HL-60 (cell line): ENCODE results near the gene LARP4.

ENCODE experiments used
- DNase-seq, 2 experiments: peaks; one replicate each; pipeline ENCODE4 v3.0.0-alpha.2; 2010 to 2020; ENCODE audit warnings: low read depth in 1 of 2, low spot score in 1 of 2
- H3K27ac ChIP-seq: fragments of 250-450 bp; sonication (Bioruptor Pico); replicated peaks from 2 replicates; pipeline ENCODE4 v1.5.1; 2020; ENCODE audit warnings: mild to moderate bottlenecking, moderate library complexity
- H3K27me3 ChIP-seq: fragments of 250-450 bp; sonication (Bioruptor Pico); 2 replicates; pipeline ENCODE4 v1.5.1; 2021; ENCODE audit warnings: mild to moderate bottlenecking, moderate library complexity; ENCODE audit not compliant: insufficient read depth, poor library complexity, severe bottlenecking
- H3K4me3 ChIP-seq: replicated peaks from 2 replicates; pipeline ENCODE4 v1.5.1; 2011; ENCODE audit warnings: mild to moderate bottlenecking, control low read depth, low read length; ENCODE audit not compliant: insufficient read depth
- GABPA ChIP-seq: IDR thresholded peaks from 2 replicates; pipeline ENCODE4 v1.6.1; 2012; ENCODE audit warnings: low read depth
- POLR2AphosphoS5 ChIP-seq: IDR thresholded peaks from 2 replicates; pipeline ENCODE4 v1.6.1; 2012; ENCODE audit warnings: low read depth
- SPI1 ChIP-seq: IDR thresholded peaks from 2 replicates; pipeline ENCODE4 v1.6.1; 2012; ENCODE audit warnings: low read depth, mild to moderate bottlenecking, borderline replicate concordance
- TF ChIP-seq, protein P1 (sequence below): IDR thresholded peaks from one replicate; pipeline ENCODE4 v1.5.1; 2011; ENCODE audit warnings: low read length, control low read depth, inconsistent platforms; ENCODE audit not compliant: insufficient read depth
- TF ChIP-seq, protein P2 (sequence below): IDR thresholded peaks from 2 replicates; pipeline ENCODE4 v1.6.1; 2012; ENCODE audit warnings: low read depth; ENCODE audit not compliant: insufficient replicate concordance

The LARP4 gene

DNA sequence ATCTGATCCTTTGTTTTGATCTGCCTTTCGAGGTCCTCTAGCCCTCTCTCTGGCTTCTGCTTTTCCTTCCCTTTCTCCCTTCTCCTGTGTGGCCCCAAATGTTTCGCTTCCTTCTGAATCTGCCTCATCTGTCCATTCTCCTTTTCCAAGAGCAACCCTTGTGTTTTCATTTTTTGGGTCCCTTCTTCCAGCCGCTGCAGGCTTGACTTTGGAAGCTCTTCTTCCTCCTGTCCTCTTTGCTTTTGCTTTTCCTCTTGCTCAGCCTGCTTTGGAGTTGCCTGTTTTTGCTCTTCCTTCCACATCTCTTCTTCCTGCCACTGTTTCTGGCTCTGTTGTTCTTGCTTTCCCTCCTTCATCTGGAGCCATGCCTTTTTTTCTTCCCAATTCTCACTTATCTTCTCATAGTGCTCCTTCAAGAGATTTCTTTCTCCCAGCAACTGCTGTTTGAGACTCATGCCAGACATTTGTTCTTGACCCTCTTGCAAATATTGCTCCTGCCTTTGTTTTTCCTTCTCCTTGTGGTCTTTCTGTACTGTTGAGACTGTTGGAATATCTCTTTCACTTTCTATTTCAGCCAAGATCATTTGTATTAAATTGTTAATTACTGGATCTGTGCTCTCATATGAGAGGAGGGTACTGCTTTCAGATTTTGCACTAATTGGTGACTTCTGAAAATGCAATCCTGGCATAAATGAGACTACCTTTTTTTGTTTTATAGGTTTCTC, 46.7 kb upstream of the LARP4 start:
- TF ChIP-seq, protein P1, sequence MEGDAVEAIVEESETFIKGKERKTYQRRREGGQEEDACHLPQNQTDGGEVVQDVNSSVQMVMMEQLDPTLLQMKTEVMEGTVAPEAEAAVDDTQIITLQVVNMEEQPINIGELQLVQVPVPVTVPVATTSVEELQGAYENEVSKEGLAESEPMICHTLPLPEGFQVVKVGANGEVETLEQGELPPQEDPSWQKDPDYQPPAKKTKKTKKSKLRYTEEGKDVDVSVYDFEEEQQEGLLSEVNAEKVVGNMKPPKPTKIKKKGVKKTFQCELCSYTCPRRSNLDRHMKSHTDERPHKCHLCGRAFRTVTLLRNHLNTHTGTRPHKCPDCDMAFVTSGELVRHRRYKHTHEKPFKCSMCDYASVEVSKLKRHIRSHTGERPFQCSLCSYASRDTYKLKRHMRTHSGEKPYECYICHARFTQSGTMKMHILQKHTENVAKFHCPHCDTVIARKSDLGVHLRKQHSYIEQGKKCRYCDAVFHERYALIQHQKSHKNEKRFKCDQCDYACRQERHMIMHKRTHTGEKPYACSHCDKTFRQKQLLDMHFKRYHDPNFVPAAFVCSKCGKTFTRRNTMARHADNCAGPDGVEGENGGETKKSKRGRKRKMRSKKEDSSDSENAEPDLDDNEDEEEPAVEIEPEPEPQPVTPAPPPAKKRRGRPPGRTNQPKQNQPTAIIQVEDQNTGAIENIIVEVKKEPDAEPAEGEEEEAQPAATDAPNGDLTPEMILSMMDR = no peak
- TF ChIP-seq POLR2AphosphoS5 (no peak), GABPA (no peak), SPI1 (no peak)
- TF ChIP-seq, protein P2, sequence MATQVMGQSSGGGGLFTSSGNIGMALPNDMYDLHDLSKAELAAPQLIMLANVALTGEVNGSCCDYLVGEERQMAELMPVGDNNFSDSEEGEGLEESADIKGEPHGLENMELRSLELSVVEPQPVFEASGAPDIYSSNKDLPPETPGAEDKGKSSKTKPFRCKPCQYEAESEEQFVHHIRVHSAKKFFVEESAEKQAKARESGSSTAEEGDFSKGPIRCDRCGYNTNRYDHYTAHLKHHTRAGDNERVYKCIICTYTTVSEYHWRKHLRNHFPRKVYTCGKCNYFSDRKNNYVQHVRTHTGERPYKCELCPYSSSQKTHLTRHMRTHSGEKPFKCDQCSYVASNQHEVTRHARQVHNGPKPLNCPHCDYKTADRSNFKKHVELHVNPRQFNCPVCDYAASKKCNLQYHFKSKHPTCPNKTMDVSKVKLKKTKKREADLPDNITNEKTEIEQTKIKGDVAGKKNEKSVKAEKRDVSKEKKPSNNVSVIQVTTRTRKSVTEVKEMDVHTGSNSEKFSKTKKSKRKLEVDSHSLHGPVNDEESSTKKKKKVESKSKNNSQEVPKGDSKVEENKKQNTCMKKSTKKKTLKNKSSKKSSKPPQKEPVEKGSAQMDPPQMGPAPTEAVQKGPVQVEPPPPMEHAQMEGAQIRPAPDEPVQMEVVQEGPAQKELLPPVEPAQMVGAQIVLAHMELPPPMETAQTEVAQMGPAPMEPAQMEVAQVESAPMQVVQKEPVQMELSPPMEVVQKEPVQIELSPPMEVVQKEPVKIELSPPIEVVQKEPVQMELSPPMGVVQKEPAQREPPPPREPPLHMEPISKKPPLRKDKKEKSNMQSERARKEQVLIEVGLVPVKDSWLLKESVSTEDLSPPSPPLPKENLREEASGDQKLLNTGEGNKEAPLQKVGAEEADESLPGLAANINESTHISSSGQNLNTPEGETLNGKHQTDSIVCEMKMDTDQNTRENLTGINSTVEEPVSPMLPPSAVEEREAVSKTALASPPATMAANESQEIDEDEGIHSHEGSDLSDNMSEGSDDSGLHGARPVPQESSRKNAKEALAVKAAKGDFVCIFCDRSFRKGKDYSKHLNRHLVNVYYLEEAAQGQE = no peak
- H3K4me3 ChIP-seq = no peak overlapping the region
- H3K27ac ChIP-seq = no peak overlapping the region
- H3K27me3 ChIP-seq = no peaks in the 10 kb centered on the region
- no peak for DNase-seq

DNA sequence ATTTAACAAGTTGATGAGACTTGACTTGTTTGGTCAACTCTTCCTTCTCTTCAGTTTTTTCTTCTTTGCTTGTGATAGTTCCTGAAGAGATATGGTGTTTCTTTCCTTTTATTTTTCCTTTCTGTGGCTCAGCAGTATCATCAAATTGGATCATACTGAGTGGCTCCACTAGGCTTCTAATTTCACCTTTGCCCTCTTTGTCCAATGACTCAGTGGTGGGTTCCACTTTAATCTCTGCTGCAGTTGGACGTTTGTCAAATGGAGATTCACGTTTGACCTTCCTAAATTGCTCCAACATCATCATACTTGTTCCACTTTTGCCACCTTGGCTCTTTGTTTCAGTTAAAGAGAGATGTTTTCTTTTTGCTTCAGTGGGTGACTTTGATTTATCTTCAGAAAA, 45.8 kb upstream of the LARP4 start:
- TF ChIP-seq, protein P1 = no peak
- TF ChIP-seq, protein P2 = no peak
- TF ChIP-seq SPI1 = no peak
- no peak for TF ChIP-seq GABPA
- TF ChIP-seq POLR2AphosphoS5 = no peak
- DNase-seq = no peak
- no peak overlapping the region for H3K4me3 ChIP-seq
- no peak overlapping the region for H3K27ac ChIP-seq
- no peaks in the 10 kb centered on the region for H3K27me3 ChIP-seq

DNA sequence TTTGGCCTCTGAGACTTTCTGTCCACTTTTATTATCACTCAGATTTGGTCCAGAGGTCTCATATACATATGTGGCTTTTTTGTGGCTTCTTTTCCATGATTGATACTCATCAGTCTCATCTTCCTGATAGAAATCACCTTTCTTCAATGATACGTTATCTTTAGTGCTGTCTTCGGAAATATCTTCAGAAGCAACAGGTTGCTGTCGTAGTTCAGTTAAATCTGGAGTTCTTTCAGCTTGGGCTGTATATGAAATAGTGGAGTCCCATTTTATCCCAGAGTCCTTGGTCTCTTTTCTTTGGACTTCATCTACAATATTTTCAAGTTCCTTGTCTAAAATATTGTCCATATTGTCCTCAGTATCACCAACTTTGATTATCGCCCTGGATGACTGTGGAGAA, 45.3 kb upstream of the LARP4 start:
- TF ChIP-seq POLR2AphosphoS5 (no peak), SPI1 (no peak), GABPA (no peak)
- TF ChIP-seq, protein P1 = no peak
- TF ChIP-seq, protein P2 = no peak
- no peak for DNase-seq
- no peak overlapping the region for H3K4me3 ChIP-seq
- H3K27ac ChIP-seq = no peak overlapping the region
- no peaks in the 10 kb centered on the region for H3K27me3 ChIP-seq
